SK-N-SH (cell line): ENCODE data around the gene FAM227A.

Experiments
- FOSL2 ChIP-seq: IDR thresholded peaks from 2 replicates; pipeline ENCODE4 v1.4.0; 2012; ENCODE audit warnings: low read depth, mild to moderate bottlenecking, moderate library complexity, borderline replicate concordance
- MEF2A ChIP-seq: IDR thresholded peaks from 2 replicates; pipeline ENCODE4 v1.4.0; 2012; ENCODE audit warnings: low read depth, borderline replicate concordance
- POLR2AphosphoS5 ChIP-seq: IDR thresholded peaks from 2 replicates; pipeline ENCODE4 v1.6.1; 2012; ENCODE audit warnings: low read depth, low read length
- RAD21 ChIP-seq: IDR thresholded peaks from 2 replicates; pipeline ENCODE4 v1.6.1; 2012; ENCODE audit warnings: mild to moderate bottlenecking, low read length
- SMC3 ChIP-seq: IDR thresholded peaks from 2 replicates; pipeline ENCODE4 v1.6.1; 2012; ENCODE audit warnings: low read depth, low read length, improper control_type of control experiment
- TF ChIP-seq, protein P1 (sequence below): fragments of 200-600 bp; sonication (generic); IDR thresholded peaks from 2 replicates; pipeline ENCODE4 v1.6.1; 2017; ENCODE audit warnings: antibody characterized with exemption, mild to moderate bottlenecking, moderate library complexity
- TF ChIP-seq, protein P2 (sequence below): IDR thresholded peaks from 2 replicates; pipeline ENCODE4 v1.4.0; 2012; ENCODE audit warnings: low read depth

DNA sequence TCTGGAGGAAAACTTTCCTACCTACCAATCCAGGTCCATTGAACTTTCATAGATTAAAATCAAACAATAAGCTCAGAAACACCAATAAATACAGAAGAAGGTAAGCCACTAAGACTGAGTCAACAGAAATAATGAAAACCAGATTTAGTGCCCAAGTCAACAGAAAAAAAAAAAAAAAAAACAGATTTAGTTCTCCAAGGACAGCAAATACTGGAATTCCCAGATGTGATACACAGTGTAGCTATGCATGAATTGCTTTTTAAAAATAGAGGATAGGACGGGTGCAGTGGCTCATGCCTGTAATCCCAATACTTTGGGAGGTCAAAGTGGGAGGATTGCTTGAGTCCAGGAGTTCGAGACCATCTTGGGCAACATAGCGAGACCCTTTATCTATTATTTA is 101.9 kb downstream of the FAM227A start:
- TF ChIP-seq SMC3: no peak
- 0 out of 2 replicates have a peak, but pooled peaks have one; percentile 7 for TF ChIP-seq FOSL2
- TF ChIP-seq, protein P1, sequence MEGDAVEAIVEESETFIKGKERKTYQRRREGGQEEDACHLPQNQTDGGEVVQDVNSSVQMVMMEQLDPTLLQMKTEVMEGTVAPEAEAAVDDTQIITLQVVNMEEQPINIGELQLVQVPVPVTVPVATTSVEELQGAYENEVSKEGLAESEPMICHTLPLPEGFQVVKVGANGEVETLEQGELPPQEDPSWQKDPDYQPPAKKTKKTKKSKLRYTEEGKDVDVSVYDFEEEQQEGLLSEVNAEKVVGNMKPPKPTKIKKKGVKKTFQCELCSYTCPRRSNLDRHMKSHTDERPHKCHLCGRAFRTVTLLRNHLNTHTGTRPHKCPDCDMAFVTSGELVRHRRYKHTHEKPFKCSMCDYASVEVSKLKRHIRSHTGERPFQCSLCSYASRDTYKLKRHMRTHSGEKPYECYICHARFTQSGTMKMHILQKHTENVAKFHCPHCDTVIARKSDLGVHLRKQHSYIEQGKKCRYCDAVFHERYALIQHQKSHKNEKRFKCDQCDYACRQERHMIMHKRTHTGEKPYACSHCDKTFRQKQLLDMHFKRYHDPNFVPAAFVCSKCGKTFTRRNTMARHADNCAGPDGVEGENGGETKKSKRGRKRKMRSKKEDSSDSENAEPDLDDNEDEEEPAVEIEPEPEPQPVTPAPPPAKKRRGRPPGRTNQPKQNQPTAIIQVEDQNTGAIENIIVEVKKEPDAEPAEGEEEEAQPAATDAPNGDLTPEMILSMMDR: no peak
- TF ChIP-seq POLR2AphosphoS5: no peak
- TF ChIP-seq, protein P2, sequence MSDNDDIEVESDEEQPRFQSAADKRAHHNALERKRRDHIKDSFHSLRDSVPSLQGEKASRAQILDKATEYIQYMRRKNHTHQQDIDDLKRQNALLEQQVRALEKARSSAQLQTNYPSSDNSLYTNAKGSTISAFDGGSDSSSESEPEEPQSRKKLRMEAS: no peak
- no peak for TF ChIP-seq MEF2A
- TF ChIP-seq RAD21: no peak
